GM21423 (cell line): ENCODE data around the gene SBNO1.

Experiments
- ATAC-seq: cut with Tn5 transposase; IDR thresholded peaks from one replicate; pipeline ENCODE4 v1.9.1; 2021; ENCODE audit warnings: mild to moderate bottlenecking, moderate library complexity; ENCODE audit not compliant: unreplicated experiment

The SBNO1 gene

DNA sequence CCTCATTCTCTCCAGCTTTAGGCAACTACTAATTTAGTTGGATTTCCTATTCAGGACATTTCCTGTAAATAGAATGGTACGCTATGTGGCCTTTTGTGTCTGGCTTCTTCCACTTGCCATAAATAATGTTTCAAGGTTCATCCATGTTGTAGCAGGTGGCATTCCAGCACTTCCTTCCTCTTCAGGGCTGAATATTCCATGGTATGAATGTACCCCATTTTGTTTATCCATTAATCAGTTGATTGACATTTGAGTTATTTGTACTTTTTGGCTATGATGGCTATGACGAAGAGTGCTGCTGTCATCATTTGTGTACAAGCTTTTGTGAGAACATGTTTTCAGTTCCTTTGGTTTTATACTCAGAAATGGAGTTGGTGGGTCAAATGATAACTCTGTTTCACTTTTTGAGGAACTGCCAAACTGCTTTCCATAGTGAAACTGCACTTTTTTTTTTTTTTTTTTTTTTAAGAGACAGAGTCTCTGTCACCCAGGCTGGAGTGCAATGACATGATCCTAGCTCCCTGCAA is 86.5 kb downstream of the SBNO1 start:
- ATAC-seq: peak; percentile 80

DNA sequence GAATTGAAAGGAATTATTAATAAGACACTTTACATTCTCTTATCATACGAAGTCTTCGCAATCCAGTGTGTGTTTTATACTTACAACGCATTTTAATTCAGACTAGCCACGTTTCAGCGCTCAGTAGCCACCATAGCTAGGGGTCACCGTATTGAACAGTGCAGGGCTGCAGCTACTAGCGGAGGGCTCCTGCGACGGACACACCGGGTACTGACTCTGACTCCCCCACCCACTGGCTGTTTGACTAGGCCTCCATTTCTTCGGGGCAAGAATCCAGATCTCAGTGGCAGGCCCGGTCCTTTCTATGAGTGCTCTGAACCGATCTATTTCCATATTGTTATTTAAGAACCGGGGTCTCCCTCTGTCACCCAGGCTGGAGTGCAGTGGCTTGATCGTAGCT is 91.5 kb downstream of the SBNO1 start:
- no peak for ATAC-seq

DNA sequence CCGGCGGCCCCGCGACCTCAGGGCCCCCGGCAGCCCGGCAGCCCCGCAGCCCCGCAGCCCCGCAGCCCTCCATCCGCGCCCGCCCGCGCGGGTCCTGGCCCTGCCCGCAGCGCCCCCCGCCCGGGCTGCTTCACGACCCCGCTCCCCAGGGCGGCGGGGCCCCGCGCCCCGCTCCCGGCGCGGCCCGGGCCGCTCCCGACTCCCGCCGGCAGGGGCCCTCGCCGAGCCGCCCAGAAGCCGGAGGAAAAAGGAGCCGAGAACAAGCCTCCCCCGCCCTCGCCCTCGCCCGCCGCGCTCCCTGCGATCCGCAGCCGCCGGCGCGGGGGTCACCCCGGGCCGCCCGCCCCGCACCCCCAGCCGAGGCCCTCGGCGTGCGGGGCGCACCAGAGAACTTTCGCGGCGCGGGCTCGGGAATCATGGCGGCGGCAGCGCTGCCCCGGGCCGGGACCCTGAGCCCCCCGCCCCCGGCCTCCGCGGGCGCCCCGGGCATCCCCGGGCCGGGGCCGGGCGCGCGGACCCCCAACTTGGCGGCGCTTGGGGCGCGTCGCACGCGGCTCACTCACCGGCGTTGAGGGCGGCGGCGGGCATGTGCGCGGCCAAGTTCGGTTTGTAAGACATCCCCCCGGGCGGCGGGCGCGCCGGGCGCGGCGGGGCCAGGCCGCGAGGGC is 93.5 kb downstream of the SBNO1 start:
- ATAC-seq: peak; percentile 51

DNA sequence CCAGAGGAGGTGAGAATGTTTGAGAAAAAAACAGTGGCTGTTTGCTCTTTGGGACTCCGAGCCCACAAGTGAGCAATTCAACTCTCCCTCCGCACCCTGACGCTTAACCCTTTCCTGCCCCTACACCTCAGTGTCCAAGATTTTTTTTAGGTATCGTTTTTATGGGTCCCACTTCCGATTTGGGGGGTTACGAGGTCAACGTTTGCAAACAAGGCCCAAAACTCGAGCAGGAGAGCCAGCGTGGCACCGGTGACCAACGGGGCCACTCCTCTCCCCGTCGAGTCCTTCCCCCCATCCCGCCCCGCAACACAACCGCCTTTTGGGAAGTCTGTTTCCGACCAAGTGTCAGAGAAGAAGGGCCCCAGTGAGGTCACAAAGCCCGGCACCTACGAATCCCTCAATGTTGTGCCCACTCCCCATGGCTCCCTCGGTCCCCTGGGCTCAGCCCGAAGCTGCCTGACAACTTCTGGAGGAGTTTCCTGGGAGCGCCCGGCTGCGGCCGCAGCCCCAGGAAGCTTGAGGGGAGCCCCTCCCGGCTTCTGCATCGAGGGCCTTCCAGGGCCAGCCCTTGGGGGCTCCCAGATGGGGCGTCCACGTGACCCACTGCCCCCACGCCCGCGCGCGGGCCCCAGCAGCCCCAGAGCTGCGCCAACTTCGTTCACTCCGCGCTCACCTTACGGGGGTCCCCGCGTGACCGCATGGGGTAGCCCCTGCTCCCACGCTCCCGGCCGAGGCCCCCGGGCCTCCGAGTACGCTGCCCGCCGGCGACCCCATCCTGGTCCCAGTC is 94.2 kb downstream of the SBNO1 start:
- no peak for ATAC-seq

DNA sequence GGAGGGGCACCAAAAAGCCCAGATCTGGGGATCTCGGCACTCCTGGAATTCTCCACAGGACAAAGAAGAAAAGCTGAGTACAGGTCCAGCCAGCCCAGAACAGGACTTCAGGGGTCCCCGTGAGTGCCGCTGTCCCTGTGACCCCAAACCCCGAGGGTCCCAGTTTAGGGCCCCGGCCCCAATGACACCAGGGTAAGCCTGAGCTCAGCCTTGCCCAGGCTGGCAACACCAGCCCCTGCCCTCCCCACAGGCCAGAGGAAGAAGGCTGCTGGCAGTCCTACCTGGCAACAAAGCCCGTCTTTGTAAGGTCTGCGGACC is 94.8 kb downstream of the SBNO1 start:
- ATAC-seq: no peak

DNA sequence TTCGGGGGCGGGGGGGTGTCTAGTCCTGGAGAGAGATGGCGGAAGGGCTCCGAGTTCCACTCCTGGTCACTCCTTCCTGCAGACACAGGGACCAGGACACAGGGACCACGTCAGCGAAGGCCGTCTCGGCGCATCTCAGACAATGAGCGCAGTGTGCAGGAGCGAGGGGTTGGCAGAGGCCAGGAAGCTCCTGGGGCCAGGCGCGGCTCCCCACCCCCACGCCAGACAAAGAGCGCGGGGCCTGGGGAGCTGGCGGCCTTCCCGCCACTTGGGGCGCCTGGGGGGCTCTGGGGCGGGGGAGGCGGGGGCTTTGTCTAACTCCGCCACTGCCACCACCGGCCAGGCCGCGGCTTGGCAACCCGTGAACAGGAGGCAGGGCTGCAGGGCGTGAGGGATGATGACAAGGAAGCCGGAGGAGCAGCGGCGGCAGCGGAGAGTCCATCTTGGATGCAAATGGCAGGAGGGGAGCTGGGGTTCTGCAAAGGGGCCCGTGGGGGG is 95.2 kb downstream of the SBNO1 start:
- no peak for ATAC-seq

DNA sequence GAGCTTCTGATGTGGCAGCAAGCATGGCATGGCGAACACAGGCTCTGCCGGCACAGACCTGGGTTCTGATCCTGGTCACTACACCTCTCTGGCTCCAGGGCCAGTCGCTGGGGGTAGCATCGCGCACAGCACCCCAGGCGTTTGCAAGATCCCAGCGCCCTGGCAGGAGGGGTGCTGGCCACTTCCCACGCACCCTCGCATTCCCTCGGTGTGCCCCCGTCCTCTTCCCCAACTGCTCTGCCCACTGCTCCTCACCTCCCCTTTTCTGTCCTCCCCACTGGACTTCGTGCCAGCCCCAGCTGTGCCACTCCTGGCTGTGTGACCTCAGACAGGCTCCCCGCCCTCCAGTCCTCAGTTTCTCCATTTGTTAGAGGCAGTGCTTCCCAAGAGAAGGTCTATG is 95.8 kb downstream of the SBNO1 start:
- no peak for ATAC-seq

DNA sequence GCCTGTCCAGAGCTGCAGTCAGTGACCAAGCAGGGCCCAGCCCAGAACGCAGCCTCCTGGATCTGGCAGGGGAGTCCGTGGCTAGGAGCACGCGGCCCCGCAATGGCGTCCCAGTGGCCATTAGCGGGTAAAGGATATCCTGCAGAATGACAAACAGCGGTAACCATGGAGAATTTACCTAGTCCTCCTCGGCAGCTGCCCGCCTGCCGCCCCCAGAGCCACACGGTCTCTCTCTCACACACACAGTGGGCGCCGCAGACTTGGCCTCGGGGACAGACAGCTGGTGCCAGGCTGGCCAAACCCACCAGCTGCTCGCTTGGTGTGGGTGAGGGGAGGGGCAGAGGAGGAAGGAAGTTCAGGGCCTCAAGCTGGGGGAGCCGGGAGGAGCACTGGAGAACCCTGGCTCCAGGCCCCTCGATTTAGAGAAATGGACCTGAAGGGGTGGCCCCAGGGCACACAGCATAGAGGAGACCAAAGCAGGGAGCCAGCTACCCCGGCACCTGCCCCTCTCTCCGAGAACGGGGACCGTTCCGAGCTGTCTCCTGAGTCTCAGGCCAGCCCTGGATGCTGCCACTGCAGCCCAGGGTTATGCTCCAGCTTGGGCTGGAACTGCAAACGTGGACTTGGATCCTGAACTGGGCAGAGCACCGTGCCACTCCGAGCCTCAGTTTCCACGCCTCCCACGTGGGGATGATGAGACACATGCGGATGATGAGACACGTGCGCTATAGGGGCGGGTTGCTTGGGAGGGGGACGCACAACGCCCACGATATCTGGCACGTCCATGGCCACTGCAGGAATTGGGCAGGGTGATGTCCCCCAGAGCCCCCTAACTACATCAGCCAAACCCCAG is 96.4 kb downstream of the SBNO1 start:
- ATAC-seq: no peak

DNA sequence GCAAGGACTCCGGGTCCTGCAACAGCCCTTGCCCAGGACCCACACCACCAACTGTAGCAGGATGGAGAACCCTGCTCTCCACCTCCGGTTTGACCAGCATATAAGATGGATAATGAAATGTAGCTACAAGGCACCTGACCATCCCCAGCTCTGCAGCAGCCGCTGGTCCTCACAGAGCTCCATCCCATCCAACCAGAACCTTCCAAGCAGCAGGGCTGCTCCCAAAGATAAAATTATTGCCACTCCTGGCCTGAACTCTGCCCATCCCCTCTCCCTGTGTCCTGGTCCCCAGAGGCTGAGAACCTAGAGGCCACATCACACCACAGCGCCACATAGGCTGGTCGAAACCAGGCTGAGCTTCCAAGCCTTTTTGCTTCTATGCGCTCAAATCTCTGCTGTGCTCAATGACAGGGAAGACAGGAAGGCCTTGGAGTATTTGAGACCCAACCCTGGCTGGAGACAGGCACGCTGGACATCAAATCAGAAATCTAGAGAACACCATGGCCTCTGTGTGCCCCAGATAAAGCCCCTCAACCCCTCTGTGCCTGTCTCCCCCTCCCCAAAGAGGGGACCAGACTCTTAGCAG is 97.2 kb downstream of the SBNO1 start:
- no peak for ATAC-seq

DNA sequence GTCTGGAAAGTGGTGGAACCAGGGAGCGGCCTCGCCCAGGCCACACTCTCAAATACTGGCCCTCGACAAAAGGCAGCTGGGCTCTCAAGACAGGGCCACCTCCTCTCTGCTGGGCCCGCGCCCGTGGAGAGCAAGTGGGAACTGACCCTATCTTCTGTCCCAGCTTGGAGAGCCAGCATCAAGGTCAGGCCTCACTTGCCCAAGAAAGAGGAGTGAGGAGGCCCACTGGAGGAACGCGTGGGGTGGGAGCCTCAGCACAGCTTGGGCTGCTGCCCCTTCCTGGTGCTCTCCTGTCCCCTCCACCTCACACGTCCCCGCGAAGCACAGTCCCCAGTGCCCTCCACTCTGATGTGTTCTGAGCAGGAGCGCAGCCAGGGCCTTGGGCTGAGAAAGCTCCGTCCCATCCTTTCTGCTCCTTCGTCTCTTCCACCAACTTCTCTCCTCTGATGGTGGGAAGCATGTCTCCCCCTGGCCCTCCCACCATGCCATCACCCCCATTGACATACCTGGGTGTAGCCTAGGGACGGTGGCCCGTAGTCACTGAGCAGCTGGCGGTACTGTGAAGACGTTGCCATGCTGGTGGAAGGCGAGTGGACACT is 97.9 kb downstream of the SBNO1 start:
- no peak for ATAC-seq

DNA sequence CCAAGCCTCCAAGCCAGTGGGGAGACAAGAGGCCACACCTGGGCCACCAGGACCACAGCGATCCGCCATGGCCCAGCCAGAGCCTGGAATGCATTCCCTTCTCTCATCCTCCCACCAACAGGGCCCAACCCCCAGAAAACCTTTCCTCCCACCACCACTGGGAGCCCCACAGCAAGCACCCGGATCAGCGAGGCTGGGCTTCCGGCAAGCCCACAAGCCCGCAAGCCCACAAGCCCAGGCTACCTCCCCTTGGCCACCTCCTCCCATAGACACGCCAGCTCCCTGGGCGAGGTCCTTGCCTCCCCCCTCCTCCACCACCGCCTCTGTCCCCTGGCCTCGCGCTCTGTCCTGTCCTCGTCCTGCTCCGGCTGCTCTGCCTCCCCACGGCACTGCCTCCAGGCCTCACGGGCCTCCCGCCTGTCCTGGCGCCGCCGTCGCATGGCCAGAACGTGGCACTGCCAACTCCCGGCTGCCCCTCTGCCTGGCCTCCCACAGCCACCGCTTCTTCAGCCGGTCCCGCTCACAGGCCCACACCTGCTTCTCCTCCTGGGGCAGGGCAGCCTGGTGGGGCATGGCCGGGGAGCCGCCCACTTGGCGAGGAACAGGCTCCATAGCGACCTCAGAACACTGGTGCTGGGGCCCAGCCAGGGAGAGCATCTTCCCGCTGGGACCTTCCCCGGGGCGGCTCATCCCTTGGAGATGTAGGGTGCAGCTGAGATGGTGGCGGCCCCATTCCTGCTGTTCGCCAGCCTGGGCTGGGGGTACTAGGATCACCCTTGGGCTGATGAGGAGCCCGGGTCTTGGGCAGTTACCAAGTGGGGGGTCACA is 98.6 kb downstream of the SBNO1 start:
- no peak for ATAC-seq

DNA sequence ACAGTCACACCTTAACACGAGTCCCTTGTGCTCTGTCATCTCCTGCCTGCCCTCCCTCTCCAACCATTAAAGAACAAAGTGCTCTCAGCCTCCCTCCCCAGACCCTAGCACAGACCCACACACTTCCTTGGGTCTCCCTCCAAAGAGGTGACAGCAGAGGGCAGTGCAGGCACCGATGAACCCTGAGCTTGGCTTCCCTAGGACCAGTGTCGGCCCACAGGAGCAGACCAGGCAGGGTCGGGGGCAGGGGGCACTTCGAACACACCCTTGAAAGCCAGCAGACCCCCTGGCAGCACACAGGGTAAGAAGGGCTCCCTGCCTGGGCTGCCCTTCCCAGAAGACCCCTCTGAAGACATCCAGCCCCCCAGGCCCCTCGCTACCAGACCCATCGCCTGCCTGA is 100.0 kb downstream of the SBNO1 start:
- no peak for ATAC-seq

DNA sequence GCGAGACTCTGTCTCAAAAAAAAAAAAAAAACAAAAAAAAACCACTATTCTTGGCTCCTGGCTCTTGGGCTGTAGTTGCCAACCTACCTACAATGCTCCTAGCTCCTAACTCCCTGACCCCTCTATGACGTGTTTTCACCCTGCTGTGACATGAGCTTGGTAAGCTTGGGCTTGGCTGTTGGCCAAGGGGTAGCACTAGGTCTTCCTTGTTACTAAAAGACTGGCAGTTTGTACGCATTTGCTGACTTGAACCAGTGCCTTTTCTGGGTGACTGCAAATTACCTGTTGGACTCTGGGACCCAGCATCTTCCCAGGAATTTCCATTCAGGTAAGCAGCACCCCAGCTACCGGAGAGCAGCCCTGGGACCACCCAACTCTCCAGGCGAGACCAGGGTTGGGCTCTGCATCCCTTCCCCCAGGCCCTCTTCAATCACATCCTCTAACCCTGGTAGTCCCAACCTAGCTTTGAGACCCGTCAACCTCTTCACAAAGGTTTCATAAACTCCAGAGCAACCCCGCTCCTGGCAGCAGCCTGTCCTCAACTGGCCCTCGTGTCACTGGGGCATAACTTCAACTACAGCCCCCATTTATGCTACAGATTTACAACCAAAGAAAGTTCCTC is 101.3 kb downstream of the SBNO1 start:
- ATAC-seq: no peak

DNA sequence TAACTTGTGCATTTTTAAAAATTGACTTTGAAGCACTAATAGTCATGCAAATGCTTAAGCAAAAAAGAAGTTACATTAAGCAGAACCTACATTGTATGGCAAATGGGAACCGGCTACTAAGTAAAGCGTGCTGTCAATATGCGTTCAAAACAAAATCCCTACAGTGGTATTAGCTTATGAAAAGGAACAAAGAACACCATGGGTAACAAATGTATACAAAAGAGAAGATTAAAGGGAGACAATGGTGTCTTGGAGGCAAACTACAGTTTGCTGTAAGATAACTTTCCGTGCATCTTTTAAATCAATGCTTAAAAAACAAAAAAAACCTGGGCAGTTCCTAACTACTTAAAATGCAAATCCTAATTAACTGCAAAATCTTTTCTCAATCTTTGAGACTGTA is 103.5 kb downstream of the SBNO1 start:
- ATAC-seq: no peak

DNA sequence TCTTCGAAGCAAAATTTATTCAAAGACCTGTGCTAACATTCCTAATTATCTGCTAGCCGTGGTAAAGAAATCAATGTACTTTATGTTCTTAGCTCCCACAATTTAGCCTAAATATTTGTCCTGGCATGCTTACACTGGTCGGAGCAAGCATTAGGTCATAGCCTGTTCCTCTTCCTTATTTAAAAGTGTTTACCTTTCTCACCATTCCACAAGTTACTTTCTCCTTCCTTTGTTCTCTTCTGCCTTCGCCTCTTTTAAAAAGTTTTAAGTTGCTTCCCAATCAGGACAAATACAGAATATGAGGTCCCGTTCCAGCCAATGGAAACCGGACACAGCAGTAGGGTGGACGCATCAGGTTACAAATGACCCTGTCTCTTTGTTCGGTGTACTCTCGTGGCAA is 104.6 kb downstream of the SBNO1 start:
- no peak for ATAC-seq

DNA sequence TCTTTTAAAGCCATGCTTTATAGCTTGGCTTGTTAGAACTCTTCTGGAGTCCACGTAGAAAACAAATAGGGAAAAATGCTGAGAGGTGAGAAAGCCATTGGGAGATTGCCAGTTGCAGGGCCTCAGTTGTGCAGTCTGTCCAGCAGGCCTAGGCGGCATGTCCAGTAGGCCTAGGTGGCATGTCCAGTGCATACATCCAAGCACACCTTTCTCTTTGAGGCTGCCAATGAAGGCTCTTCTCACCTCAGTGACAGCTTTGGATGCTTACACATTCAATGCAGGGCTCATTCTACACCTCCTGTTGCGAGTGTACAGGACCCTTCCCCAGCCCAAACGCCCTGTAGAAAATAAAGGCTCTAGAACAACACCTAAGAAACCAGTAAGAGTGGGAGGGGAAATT is 106.1 kb downstream of the SBNO1 start:
- ATAC-seq: no peak

DNA sequence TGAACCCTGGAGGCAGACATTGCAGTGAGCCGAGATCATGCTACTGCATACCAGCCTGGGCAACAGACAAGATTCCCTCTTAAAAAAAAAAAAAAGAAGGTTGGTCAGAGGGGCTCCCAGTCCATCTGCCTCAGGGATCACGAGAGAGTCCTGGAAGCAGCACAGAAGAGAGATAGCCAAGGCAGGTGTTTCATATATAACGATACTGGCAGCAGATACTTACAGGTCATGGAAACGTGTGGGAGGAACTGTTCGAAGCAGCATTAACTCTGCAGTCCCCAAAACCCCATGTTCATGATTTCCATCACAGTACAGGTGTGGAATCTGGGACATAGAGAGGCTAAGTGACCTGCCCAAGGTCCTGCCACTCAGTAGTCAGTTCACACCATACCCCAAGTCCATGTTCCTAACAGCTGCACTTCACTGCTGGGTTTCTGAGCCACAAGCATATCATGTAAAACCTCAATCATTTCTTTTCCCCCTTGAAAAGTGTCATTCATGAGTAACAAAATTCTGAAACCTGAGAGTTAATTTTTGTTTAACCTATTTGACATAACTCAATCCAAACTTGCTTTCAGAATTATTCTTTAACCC is 109.7 kb downstream of the SBNO1 start:
- no peak for ATAC-seq

DNA sequence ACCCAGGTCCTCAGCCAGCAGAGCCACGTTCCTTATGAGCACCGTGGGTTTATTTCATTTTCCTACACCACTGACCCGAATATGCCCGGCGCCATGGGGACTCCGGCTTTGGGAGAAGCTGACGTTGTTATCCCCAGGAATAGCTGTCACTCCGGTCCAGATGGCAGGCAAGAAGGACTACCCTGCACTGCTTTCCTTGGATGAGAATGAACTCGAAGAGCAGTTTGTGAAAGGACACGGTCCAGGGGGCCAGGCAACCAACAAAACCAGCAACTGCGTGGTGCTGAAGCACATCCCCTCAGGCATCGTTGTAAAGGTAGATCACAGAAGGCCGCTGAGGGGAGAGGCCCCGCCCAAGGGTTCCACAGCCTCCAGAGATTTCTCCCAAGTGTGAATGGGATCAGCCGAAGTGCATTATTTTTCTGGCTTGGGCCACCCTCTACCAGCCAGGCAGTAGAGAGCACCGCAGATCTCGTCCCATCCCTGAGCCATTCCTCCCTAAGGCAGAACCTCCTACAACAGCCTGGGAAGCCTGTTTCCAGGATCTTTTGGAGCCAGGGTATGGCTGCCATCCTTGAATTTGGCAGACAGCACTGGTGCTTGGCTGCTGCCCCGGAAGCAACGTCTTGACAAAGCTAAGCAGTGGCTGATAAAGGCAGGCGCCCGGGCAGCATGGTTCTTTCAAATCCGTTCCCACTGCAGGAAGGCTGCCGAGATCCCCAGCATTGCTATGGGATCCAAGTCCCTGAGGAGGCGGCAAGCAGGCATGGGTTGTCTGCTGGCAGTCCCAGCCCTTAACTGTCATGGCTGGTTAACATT is 110.8 kb downstream of the SBNO1 start:
- ATAC-seq: no peak
